ENCODE data around the gene CAMTA1.

DNA sequence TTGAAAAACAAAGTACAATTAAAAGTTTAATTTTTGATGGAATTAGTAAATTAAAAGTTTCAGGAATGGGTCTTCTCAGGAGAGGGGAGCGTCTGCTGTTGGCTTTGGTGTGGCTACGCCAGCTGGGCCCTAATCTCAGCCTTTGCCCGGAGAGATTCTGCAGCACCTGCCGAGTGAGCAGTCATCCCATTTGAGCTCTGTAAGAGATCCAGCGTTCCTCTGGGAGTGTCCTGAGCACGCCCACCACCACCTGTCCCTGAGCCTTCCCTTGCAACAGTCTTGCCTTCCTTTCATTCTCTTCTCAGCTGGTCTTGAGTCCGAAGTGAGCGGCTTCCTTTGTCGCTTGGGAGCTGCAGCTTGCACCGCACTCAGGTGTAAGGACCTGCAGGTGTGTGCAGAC is 263.1 kb downstream of the CAMTA1 start:
- TF ChIP-seq SMC3 (conservative IDR thresholded peaks at IDR 0.05; ENCODE audit: poor library complexity) (no peak), EP300 (conservative IDR thresholded peaks at IDR 0.05; ENCODE audit: poor library complexity, severe bottlenecking) (no peak), RAD21 (conservative IDR thresholded peaks at IDR 0.05) (no peak), POLR2AphosphoS5 (IDR thresholded peaks at IDR 0.05) (no peak), EZH2 (IDR thresholded peaks at IDR 0.05; ENCODE audit: borderline replicate concordance, insufficient read depth, low read length, poor library complexity, severe bottlenecking) (no peak), TAF1 (IDR thresholded peaks at IDR 0.05; ENCODE audit: low read depth) (no peak)
- TF ChIP-seq, protein P1, sequence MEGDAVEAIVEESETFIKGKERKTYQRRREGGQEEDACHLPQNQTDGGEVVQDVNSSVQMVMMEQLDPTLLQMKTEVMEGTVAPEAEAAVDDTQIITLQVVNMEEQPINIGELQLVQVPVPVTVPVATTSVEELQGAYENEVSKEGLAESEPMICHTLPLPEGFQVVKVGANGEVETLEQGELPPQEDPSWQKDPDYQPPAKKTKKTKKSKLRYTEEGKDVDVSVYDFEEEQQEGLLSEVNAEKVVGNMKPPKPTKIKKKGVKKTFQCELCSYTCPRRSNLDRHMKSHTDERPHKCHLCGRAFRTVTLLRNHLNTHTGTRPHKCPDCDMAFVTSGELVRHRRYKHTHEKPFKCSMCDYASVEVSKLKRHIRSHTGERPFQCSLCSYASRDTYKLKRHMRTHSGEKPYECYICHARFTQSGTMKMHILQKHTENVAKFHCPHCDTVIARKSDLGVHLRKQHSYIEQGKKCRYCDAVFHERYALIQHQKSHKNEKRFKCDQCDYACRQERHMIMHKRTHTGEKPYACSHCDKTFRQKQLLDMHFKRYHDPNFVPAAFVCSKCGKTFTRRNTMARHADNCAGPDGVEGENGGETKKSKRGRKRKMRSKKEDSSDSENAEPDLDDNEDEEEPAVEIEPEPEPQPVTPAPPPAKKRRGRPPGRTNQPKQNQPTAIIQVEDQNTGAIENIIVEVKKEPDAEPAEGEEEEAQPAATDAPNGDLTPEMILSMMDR (IDR thresholded peaks at IDR 0.05; ENCODE audit: poor library complexity, severe bottlenecking), result no peak

Measured in neural cell (in vitro differentiated cells).